CD4-positive, alpha-beta T cell (primary cell): ENCODE measurements around the gene ZNF853. TPM values are rescaled to one million over a fixed set of nuclear protein-coding genes. Genes with fewer than 3 reads are reported as not detected.
A peak's percentile ranks its signal among the peaks of the same experiment; 100 is the strongest.
"Not testable (repeated sequence)": the region's sequence is repeated elsewhere in the genome, so short reads cannot be mapped to it uniquely, and the experiment has no call there.

Experiments used
- ATAC-seq: fragments of 200-7000 bp; cut with Tn5 transposase; one replicate; pipeline ENCODE4 v1.10.0; 2022; ENCODE audit warnings: mild to moderate bottlenecking; ENCODE audit not compliant: poor library complexity
- CTCF ChIA-PET: fragments of 350-600 bp; sonication (Branson Sonifier 250); formaldehyde crosslinking; loops from one replicate; lab custom pipeline; 2021; ENCODE audit warnings: antibody characterized with exemption, inconsistent platforms; lab: Charles Lee
- POLR2A ChIA-PET: fragments of 350-600 bp; sonication (Branson Sonifier 250); formaldehyde crosslinking; loops from one replicate; lab custom pipeline; 2021; ENCODE audit warnings: antibody characterized with exemption, inconsistent platforms; lab: Charles Lee
- DNase-seq, 14 experiments: peaks; one replicate each; pipeline ENCODE4 v3.0.0-alpha.2; 2013 to 2020; ENCODE audit warnings: mixed read lengths in 2 of 14
- H3K27ac ChIP-seq, 2 donors: one replicate each; pipeline versions ENCODE4 v1.5.1 to v1.7.0; 2013; ENCODE audit warnings: low read length in 2 of 2, low read depth in 1 of 2, mild to moderate bottlenecking in 1 of 2
- H3K27me3 ChIP-seq, 2 experiments: 1 replicate in 1 of 2; 2 replicates in 1 of 2; pipeline versions ENCODE4 v1.6.1 to v1.7.0; 2013; ENCODE audit warnings: low read length in 2 of 2, control low read depth in 1 of 2, mild to moderate bottlenecking in 1 of 2, moderate library complexity in 1 of 2; ENCODE audit not compliant: insufficient read depth in 2 of 2, control insufficient read depth in 1 of 2
- H3K36me3 ChIP-seq: one replicate; pipeline ENCODE4 v1.6.1; 2013; ENCODE audit warnings: low read length, control low read depth; ENCODE audit not compliant: insufficient read depth
- H3K4me1 ChIP-seq: one replicate; pipeline ENCODE4 v1.6.1; 2013; ENCODE audit warnings: low read length, control low read depth; ENCODE audit not compliant: insufficient read depth
- H3K4me3 ChIP-seq: one replicate; pipeline ENCODE4 v1.5.1; 2013; ENCODE audit warnings: mild to moderate bottlenecking, low read length, moderate library complexity
- H3K9me3 ChIP-seq, 2 experiments: 1 replicate in 1 of 2; 2 replicates in 1 of 2; pipeline versions ENCODE4 v1.6.1 to v1.7.0; 2013; ENCODE audit warnings: low read length in 2 of 2, mild to moderate bottlenecking in 2 of 2, control low read depth in 1 of 2, moderate library complexity in 1 of 2; ENCODE audit not compliant: control insufficient read depth in 1 of 2, insufficient read depth in 1 of 2
- H3K27ac Mint-ChIP-seq: one replicate; pipeline ENCODE4 v1.8.0; 2020; ENCODE audit warnings: mixed read lengths
- H3K27me3 Mint-ChIP-seq: one replicate; pipeline ENCODE4 v1.8.0; 2021; ENCODE audit warnings: mixed read lengths
- H3K36me3 Mint-ChIP-seq: one replicate; pipeline ENCODE4 v1.8.0; 2021; ENCODE audit warnings: low read depth, mixed read lengths
- H3K4me1 Mint-ChIP-seq: one replicate; pipeline ENCODE4 v1.8.0; 2021; ENCODE audit warnings: low read depth, mixed read lengths
- H3K4me3 Mint-ChIP-seq: one replicate; pipeline ENCODE4 v1.8.0; 2020; ENCODE audit warnings: mild to moderate bottlenecking, mixed read lengths
- H3K9me3 Mint-ChIP-seq: one replicate; pipeline ENCODE4 v1.8.0; 2020; ENCODE audit warnings: mixed read lengths
- CTCF ChIP-seq: fragments of 200-600 bp; IDR thresholded peaks from one replicate; pipeline ENCODE4 v1.8.0; 2022; ENCODE audit warnings: antibody characterized with exemption, mild to moderate bottlenecking
- intact Hi-C, 2 experiments: fragments of 100-400 bp; cut with DNase I in 1 of 2; cut with micrococcal nuclease in 1 of 2; formaldehyde crosslinking; loops; one replicate each; pipeline versions ENCODE4 v1.15.1 to v1.9.0; 2023 to 2025; cut with DNase I, micrococcal nuclease
- total RNA-seq, 174 experiments: library from RNA in 2 of 174; stranded (reverse) in 2 of 174; gene quantifications; one replicate each; pipeline ENCODE4 v1.2.3 and lab custom pipeline; 2021 to 2026

Gene ZNF853
- total RNA-seq, 2 experiments from 2014 or later = 2.5 to 2.7 TPM

GRCh38 chr7:6571160-6571779 lies 44.1 kb upstream of the ZNF853 start:
- Mint-ChIP-seq H3K4me1 (no peaks in the 10 kb centered on the region), H3K36me3 (no peaks in the 10 kb centered on the region), H3K27ac (no peak overlapping the region), H3K4me3 (no peak overlapping the region), H3K9me3 (no peaks in the 10 kb centered on the region), H3K27me3 (no peaks in the 10 kb centered on the region)
- no peak for TF ChIP-seq CTCF
- intact Hi-C loops = no loop called here
- peaks cover under 1% of the 10 kb centered on the region for H3K4me1 ChIP-seq
- H3K27me3 ChIP-seq = no peaks in the 10 kb centered on the region
- ChIA-PET CTCF (no interaction called here), POLR2A (no interaction called here)
- DNase-seq (no peak), ATAC-seq (no peak)
- no peaks in the 10 kb centered on the region for H3K9me3 ChIP-seq
- H3K27ac ChIP-seq = no peak overlapping the region
- no peak overlapping the region for H3K4me3 ChIP-seq
- H3K36me3 ChIP-seq = no peaks in the 10 kb centered on the region

- ChIA-PET POLR2A (interaction anchor here (0.6 to 1.2 kb wide), 2 partner anchors 14 to 21 kb away, joined by 3 to 4 read pairs; partner anchors contain the start of gene INTS15), CTCF (interaction anchor here (1.1 to 2.2 kb wide), 2 partner anchors 15 to 48 kb away, joined by 3 to 13 read pairs; partner anchors contain the start of gene INTS15)
- no peak for ATAC-seq
- DNase-seq = no peak
- Histone ChIP-seq H3K27me3 (no peaks in the 10 kb centered on the region), H3K27ac (no peak overlapping the region), H3K36me3 (peaks cover 5% of the 10 kb centered on the region), H3K4me1 (peaks cover 17% of the 10 kb centered on the region), H3K4me3 (no peak overlapping the region), H3K9me3 (no peaks in the 10 kb centered on the region)
- Mint-ChIP-seq H3K4me1 (peaks cover 14% of the 10 kb centered on the region), H3K4me3 (peak overlapping the region; percentile 77), H3K36me3 (peaks cover 15% of the 10 kb centered on the region), H3K9me3 (no peaks in the 10 kb centered on the region), H3K27me3 (no peaks in the 10 kb centered on the region), H3K27ac (peak overlapping the region; percentile 88)
- intact Hi-C loops = loop anchor here (2.0 to 5.0 kb wide), 3 partner anchors 15 to 132 kb away; partner anchors contain the start of genes INTS15 (in 1 of the 2) and ZNF12 (in 1 of the 2)
- no peak for TF ChIP-seq CTCF
These were observed 40.0 kb upstream of the ZNF853 start for GRCh38 chr7:6575281-6576023.

GRCh38 chr7:6576024-6576866 lies 39.2 kb upstream of the ZNF853 start:
- Mint-ChIP-seq H3K27me3 (no peaks in the 10 kb centered on the region), H3K4me1 (peaks cover 14% of the 10 kb centered on the region), H3K27ac (peak overlapping the region; percentile 88), H3K36me3 (peaks cover 22% of the 10 kb centered on the region), H3K9me3 (no peaks in the 10 kb centered on the region), H3K4me3 (peak overlapping the region; percentile 77)
- Histone ChIP-seq H3K27ac (no peak overlapping the region), H3K4me3 (peak overlapping the region; percentile 83), H3K36me3 (peaks cover 11% of the 10 kb centered on the region), H3K4me1 (peaks cover 17% of the 10 kb centered on the region), H3K27me3 (no peaks in the 10 kb centered on the region), H3K9me3 (no peaks in the 10 kb centered on the region)
- DNase-seq = peak in 1 of 14 experiments; percentile 33
- no peak for TF ChIP-seq CTCF
- CTCF ChIA-PET = interaction anchor here (1.1 to 2.2 kb wide), 3 partner anchors 13 to 48 kb away, joined by 3 to 14 read pairs (median 13); partner anchors contain the start of gene INTS15
- POLR2A ChIA-PET = interaction anchor here (0.9 to 1.2 kb wide), 2 partner anchors 13 to 501 kb away, joined by 3 to 4 read pairs; partner anchors contain the start of gene INTS15
- no peak for ATAC-seq
- intact Hi-C loops = loop anchor here (5.0 kb wide), 2 partner anchors 44 to 131 kb away; partner anchors contain the start of gene ZNF12 (in 1 of the 2)

GRCh38 chr7:6576867-6577368 lies 38.5 kb upstream of the ZNF853 start:
- H3K36me3 Mint-ChIP-seq = peaks cover 29% of the 10 kb centered on the region
- H3K9me3 Mint-ChIP-seq, H3K9me3 ChIP-seq, H3K27me3 ChIP-seq, H3K27me3 Mint-ChIP-seq: not testable (repeated sequence)
- H3K36me3 ChIP-seq = peaks cover 18% of the 10 kb centered on the region
- ChIA-PET POLR2A (interaction anchor here (0.7 to 2.3 kb wide), 4 partner anchors 13 to 1075 kb away, joined by 3 to 21 read pairs (median 4); partner anchors contain the start of gene INTS15), CTCF (interaction anchor here (2.1 kb wide), 1 partner anchor 13 kb away, joined by 14 read pairs; the partner anchor contains the start of gene INTS15)
- peaks cover 17% of the 10 kb centered on the region for H3K4me1 ChIP-seq
- peaks cover 14% of the 10 kb centered on the region for H3K4me1 Mint-ChIP-seq
- peak overlapping the region; percentile 93 for H3K4me3 Mint-ChIP-seq
- ATAC-seq (peak; percentile 20), DNase-seq (peak in 4 of 14 experiments; percentile 15 to 51 (median 36))
- peak overlapping the region in 1 of 2 donors; percentile 22 for H3K27ac ChIP-seq
- peak overlapping the region; percentile 88 for H3K27ac Mint-ChIP-seq
- H3K4me3 ChIP-seq = peak overlapping the region; percentile 83
- intact Hi-C loops = loop anchor here (5.0 kb wide), 2 partner anchors 45 to 130 kb away; partner anchors contain the start of gene ZNF12 (in 1 of the 2)
